Endometrium (tissue), 2 donors: ENCODE data around the gene CCDC40.

Experiments
- FAIRE-seq: peaks from 2 replicates; lab custom pipeline; 2012; peaks lifted over from hg19 to GRCh38; lab: Jason Lieb, UNC
- donor health status: control.
- donor health status: control.

Gene CCDC40

GRCh38 chr17:80141463-80142165 lies 105.2 kb downstream of the CCDC40 start:
- no peak for FAIRE-seq

GRCh38 chr17:80142929-80143328 lies 106.5 kb downstream of the CCDC40 start:
- FAIRE-seq, result no peak

GRCh38 chr17:80145076-80146075 lies 108.9 kb downstream of the CCDC40 start:
- FAIRE-seq, result no peak

- FAIRE-seq, result no peak
Observed at GRCh38 chr17:80146121-80147034, 109.9 kb downstream of the CCDC40 start.

GRCh38 chr17:80147035-80147822 lies 110.8 kb downstream of the CCDC40 start, which contains the start of gene EIF4A3:
Gene EIF4A3 (minus strand): TSS chr17:80147128. CDS start chr17:80146961, 167 bp downstream.
- FAIRE-seq, result peak; percentile 97
